T-helper 17 cell (primary cell): Measurements from ENCODE around the gene EWSR1. TPM values are rescaled to one million over a fixed set of nuclear protein-coding genes. Genes with fewer than 3 reads are reported as not detected.

Experiments
- total RNA-seq, 4 donors: library from RNA in 2 of 4; stranded (reverse) in 2 of 4; gene quantifications; one replicate each; pipeline ENCODE4 v1.2.3 and lab custom pipeline; 2022 to 2026

The EWSR1 gene
- total RNA-seq, 2 donors from 2014 or later = 323 to 335 TPM

Other genes starting within 250 kb of the EWSR1 start
- gene C22orf31, start 206.4 kb upstream of the EWSR1 start, total RNA-seq = not detected
- gene KREMEN1, start 195.2 kb upstream of the EWSR1 start, total RNA-seq = under 1 TPM; 0.15 to 0.26 TPM
- gene EMID1, start 62.4 kb upstream of the EWSR1 start, total RNA-seq = not detected
- gene RHBDD3, start 287 bp upstream of the EWSR1 start, total RNA-seq = 10 to 100 TPM; 11.3 to 15.9 TPM
- 10 to 100 TPM in 1 of 2 donors, 1 to 10 TPM in 1; 2.5 to 32.6 TPM for gene GAS2L1, start 38.4 kb downstream of the EWSR1 start, total RNA-seq
- under 1 TPM in 1 of 2 donors, not detected in 1; 0.92 TPM for gene RASL10A, start 47.4 kb downstream of the EWSR1 start, total RNA-seq
- 10 to 100 TPM; 41.2 to 42.8 TPM for gene AP1B1, start 120.3 kb downstream of the EWSR1 start, total RNA-seq
- not detected for gene RFPL1, start 170.3 kb downstream of the EWSR1 start, total RNA-seq
- under 1 TPM; 0.15 to 0.21 TPM for gene NEFH, start 211.9 kb downstream of the EWSR1 start, total RNA-seq